ENCODE results near the gene C9orf50.

DNA sequence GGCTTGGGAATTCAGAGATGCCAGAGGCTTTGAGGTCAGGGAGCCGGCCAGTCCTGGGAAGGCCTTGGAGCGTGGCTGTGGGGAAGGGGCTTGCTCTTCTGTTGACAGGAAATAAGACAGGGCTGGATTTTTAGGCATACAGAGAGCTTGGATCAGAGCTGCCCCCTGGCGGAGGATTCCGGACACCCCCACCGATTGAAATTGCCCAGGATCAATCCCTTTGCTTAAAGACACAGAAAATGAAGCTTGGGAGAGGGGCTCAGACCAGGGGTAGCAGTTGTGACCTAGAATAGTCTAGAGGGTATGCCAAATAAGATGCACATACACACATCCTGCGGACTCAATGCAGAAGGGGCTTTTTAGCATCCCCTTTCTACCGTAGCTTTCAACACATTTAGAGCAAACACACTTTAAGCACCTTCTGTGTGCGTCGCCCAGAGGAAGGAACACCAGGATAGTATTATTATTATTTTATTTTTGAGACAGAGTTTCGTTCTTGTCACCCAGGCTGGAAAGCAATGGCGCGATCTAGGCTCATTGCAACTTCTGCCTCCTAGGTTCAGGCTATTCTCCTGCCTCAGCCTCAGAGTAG, 3.4 kb upstream of the C9orf50 start:
- TF ChIP-seq, protein P1, sequence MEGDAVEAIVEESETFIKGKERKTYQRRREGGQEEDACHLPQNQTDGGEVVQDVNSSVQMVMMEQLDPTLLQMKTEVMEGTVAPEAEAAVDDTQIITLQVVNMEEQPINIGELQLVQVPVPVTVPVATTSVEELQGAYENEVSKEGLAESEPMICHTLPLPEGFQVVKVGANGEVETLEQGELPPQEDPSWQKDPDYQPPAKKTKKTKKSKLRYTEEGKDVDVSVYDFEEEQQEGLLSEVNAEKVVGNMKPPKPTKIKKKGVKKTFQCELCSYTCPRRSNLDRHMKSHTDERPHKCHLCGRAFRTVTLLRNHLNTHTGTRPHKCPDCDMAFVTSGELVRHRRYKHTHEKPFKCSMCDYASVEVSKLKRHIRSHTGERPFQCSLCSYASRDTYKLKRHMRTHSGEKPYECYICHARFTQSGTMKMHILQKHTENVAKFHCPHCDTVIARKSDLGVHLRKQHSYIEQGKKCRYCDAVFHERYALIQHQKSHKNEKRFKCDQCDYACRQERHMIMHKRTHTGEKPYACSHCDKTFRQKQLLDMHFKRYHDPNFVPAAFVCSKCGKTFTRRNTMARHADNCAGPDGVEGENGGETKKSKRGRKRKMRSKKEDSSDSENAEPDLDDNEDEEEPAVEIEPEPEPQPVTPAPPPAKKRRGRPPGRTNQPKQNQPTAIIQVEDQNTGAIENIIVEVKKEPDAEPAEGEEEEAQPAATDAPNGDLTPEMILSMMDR (IDR thresholded peaks at IDR 0.05): peak; percentile 81
- TF ChIP-seq POLR2A (IDR thresholded peaks at IDR 0.05; ENCODE audit: low read length) (no peak), MYC (IDR thresholded peaks at IDR 0.05; ENCODE audit: borderline replicate concordance, low read length) (no peak), SREBF2 (IDR thresholded peaks at IDR 0.05) (no peak), ZFP36 (IDR thresholded peaks at IDR 0.05; ENCODE audit: borderline replicate concordance, partially characterized antibody) (no peak), CEBPB (IDR thresholded peaks at IDR 0.05) (no peak), NPAS2 (CRISPR knock-in tag; IDR thresholded peaks at IDR 0.05; ENCODE audit: borderline replicate concordance) (no peak), CHD2 (IDR thresholded peaks at IDR 0.05; ENCODE audit: low read length, partially characterized antibody) (no peak), PHF8 (IDR thresholded peaks at IDR 0.05; ENCODE audit: borderline replicate concordance, low read depth) (no peak), HEYL (CRISPR knock-in tag; IDR thresholded peaks at IDR 0.05) (no peak)
- TF ChIP-seq, protein P2, sequence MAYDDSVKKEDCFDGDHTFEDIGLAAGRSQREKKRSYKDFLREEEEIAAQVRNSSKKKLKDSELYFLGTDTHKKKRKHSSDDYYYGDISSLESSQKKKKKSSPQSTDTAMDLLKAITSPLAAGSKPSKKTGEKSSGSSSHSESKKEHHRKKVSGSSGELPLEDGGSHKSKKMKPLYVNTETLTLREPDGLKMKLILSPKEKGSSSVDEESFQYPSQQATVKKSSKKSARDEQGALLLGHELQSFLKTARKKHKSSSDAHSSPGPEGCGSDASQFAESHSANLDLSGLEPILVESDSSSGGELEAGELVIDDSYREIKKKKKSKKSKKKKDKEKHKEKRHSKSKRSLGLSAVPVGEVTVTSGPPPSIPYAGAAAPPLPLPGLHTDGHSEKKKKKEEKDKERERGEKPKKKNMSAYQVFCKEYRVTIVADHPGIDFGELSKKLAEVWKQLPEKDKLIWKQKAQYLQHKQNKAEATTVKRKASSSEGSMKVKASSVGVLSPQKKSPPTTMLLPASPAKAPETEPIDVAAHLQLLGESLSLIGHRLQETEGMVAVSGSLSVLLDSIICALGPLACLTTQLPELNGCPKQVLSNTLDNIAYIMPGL (CRISPR knock-in tag; IDR thresholded peaks at IDR 0.05; ENCODE audit: borderline replicate concordance): no peak
- TF ChIP-seq, protein P3, sequence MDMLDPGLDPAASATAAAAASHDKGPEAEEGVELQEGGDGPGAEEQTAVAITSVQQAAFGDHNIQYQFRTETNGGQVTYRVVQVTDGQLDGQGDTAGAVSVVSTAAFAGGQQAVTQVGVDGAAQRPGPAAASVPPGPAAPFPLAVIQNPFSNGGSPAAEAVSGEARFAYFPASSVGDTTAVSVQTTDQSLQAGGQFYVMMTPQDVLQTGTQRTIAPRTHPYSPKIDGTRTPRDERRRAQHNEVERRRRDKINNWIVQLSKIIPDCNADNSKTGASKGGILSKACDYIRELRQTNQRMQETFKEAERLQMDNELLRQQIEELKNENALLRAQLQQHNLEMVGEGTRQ (IDR thresholded peaks at IDR 0.05): no peak
- TF ChIP-seq, protein P4, sequence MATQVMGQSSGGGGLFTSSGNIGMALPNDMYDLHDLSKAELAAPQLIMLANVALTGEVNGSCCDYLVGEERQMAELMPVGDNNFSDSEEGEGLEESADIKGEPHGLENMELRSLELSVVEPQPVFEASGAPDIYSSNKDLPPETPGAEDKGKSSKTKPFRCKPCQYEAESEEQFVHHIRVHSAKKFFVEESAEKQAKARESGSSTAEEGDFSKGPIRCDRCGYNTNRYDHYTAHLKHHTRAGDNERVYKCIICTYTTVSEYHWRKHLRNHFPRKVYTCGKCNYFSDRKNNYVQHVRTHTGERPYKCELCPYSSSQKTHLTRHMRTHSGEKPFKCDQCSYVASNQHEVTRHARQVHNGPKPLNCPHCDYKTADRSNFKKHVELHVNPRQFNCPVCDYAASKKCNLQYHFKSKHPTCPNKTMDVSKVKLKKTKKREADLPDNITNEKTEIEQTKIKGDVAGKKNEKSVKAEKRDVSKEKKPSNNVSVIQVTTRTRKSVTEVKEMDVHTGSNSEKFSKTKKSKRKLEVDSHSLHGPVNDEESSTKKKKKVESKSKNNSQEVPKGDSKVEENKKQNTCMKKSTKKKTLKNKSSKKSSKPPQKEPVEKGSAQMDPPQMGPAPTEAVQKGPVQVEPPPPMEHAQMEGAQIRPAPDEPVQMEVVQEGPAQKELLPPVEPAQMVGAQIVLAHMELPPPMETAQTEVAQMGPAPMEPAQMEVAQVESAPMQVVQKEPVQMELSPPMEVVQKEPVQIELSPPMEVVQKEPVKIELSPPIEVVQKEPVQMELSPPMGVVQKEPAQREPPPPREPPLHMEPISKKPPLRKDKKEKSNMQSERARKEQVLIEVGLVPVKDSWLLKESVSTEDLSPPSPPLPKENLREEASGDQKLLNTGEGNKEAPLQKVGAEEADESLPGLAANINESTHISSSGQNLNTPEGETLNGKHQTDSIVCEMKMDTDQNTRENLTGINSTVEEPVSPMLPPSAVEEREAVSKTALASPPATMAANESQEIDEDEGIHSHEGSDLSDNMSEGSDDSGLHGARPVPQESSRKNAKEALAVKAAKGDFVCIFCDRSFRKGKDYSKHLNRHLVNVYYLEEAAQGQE (IDR thresholded peaks at IDR 0.05): no peak
- TF ChIP-seq, protein P5, sequence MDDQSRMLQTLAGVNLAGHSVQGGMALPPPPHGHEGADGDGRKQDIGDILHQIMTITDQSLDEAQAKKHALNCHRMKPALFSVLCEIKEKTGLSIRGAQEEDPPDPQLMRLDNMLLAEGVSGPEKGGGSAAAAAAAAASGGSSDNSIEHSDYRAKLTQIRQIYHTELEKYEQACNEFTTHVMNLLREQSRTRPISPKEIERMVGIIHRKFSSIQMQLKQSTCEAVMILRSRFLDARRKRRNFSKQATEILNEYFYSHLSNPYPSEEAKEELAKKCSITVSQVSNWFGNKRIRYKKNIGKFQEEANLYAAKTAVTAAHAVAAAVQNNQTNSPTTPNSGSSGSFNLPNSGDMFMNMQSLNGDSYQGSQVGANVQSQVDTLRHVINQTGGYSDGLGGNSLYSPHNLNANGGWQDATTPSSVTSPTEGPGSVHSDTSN (IDR thresholded peaks at IDR 0.05): no peak

Data from A549 (cell line).